ENCODE data around the gene ASPG. TPM values are rescaled to one million over a fixed set of nuclear protein-coding genes. Genes with fewer than 3 reads are reported as not detected.

The ASPG gene
- total RNA-seq, 1 donor = not detected

GRCh38 chr14:104120281-104120741 is 34.8 kb downstream of the ASPG start:
- DNase-seq (ENCODE audit: low read depth) = no peak
- H3K4me3 ChIP-seq (ENCODE audit: low read depth, low read length) = no peak overlapping the region
- no peak for TF ChIP-seq CTCF (IDR thresholded peaks at IDR 0.05; ENCODE audit: insufficient read depth, low read length)

DNA sequence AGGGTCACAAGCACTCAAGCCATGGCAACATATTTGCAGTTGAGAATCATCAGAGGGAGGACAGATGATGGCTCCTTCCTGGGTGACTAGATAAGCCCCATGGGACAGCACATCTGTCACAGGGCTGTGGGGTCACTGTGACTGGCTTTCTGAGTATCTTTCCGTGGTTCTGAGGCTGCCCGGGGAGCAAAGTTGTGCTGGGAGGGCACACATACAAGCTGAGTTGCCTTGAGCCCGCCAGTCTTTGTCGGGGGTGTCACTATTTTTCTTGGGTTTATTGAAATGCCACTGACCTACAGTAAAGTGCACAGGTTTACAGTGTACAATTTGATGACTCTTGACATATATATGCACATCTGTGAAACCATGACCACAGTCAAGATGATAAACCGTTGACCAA is 35.6 kb downstream of the ASPG start:
- no peak for TF ChIP-seq CTCF (IDR thresholded peaks at IDR 0.05; ENCODE audit: insufficient read depth, low read length)
- no peak overlapping the region for H3K4me3 ChIP-seq (ENCODE audit: low read depth, low read length)
- DNase-seq (ENCODE audit: low read depth) = no peak

DNA sequence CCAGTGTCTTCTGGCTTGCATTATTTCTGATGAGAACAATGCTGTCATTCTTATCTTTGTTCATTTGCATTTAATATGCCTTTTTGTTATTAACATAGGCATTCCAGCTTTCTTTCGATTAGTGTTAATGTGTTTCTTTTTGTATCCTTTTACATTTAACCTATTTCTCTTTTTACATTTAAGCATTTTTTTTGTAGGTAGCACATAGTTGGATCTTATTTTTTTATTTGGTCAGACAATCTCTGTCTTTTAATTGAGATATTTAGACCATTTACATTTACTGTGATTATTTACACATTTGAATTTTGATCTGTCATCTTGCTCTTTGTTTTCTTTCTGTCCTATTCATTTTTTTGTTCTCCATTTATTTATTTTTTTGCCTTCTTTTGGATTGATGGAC is 38.4 kb downstream of the ASPG start:
- DNase-seq (ENCODE audit: low read depth) = no peak
- H3K4me3 ChIP-seq (ENCODE audit: low read depth, low read length) = no peak overlapping the region
- no peak for TF ChIP-seq CTCF (IDR thresholded peaks at IDR 0.05; ENCODE audit: insufficient read depth, low read length)

DNA sequence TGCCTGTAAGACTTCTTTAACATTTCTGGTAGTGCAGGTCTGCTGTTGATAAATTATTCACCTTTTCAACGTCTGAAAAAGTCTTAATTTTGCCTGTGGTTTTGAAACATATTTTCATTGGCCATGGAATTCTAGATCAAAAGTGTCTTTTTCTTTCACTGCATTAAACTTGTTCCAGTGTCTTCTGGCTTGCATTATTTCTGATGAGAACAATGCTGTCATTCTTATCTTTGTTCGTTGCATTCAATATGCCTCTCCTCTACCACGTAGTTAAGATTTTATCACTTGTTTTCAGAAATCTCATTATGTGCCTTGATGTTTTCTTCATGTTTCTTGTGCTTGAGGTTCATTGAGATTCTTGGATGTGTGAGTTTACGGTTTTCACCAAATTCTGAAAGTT is 39.5 kb downstream of the ASPG start:
- H3K4me3 ChIP-seq (ENCODE audit: low read depth, low read length) = no peak overlapping the region
- no peak for TF ChIP-seq CTCF (IDR thresholded peaks at IDR 0.05; ENCODE audit: insufficient read depth, low read length)
- DNase-seq (ENCODE audit: low read depth) = no peak

DNA sequence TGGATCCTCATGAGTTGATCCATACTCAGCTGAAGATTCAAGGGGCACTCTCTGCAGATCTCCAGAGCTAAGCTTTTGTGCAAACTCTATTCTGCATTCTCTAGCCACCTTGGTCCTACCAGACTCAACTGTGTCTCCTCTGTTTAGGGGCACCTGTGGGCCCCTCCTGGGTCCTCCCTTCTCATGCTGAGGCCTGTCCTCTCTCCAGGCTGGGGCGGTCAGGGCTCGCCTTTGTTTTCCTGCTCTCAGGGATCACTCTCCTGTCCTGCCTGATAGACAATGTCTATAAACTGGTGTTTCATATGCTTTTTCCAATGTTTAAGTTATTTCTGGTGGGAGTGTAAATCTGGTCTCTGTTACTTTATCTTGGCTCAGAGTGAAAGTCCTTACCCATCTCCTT is 41.3 kb downstream of the ASPG start:
- DNase-seq (ENCODE audit: low read depth) = no peak
- TF ChIP-seq CTCF (IDR thresholded peaks at IDR 0.05; ENCODE audit: insufficient read depth, low read length) = no peak
- no peak overlapping the region for H3K4me3 ChIP-seq (ENCODE audit: low read depth, low read length)

- H3K4me3 ChIP-seq (ENCODE audit: low read depth, low read length) = no peak overlapping the region
- DNase-seq (ENCODE audit: low read depth) = no peak
- TF ChIP-seq CTCF (IDR thresholded peaks at IDR 0.05; ENCODE audit: insufficient read depth, low read length) = no peak
Observed at GRCh38 chr14:104128981-104129380, 43.5 kb downstream of the ASPG start.

GRCh38 chr14:104129556-104129955 is 44.1 kb downstream of the ASPG start:
- H3K4me3 ChIP-seq (ENCODE audit: low read depth, low read length) = no peak overlapping the region
- no peak for TF ChIP-seq CTCF (IDR thresholded peaks at IDR 0.05; ENCODE audit: insufficient read depth, low read length)
- no peak for DNase-seq (ENCODE audit: low read depth)
